GM12878 (cell line): Measurements from ENCODE around the gene RAB3IL1. TPM values are rescaled to one million over a fixed set of nuclear protein-coding genes. Genes with fewer than 3 reads are reported as not detected.

Experiments
- ATAC-seq: fragments of 200-7000 bp; cut with Tn5 transposase; 3 replicates; pipeline ENCODE4 v1.9.1; 2020; ENCODE audit warnings: mild to moderate bottlenecking, moderate library complexity
- BruUV-seq: library from RNA; stranded (reverse); fragments of 400-500 nt; replicated peaks from 2 replicates; lab custom pipeline; 2021; lab: Mats Ljungman, UMichigan
- CTCF ChIA-PET: fragments of 300-600 bp; sonication (Branson Sonifier 250); formaldehyde crosslinking; extraction: SDS; loops from one replicate; lab custom pipeline; 2021; ENCODE audit warnings: inconsistent platforms; lab: Yijun Ruan, JAX
- POLR2A ChIA-PET: fragments of 350-600 bp; formaldehyde crosslinking; extraction: SDS; loops from one replicate; lab custom pipeline; 2021; ENCODE audit warnings: inconsistent platforms; lab: Charles Lee
- RAD21 ChIA-PET: fragments of 300-600 bp; sonication (Branson Sonifier 250); formaldehyde crosslinking; loops from one replicate; lab custom pipeline; 2023; ENCODE audit warnings: antibody characterized with exemption; ENCODE audit not compliant: unreplicated experiment; lab: Charles Lee
- SMC1A ChIA-PET: fragments of 300-600 bp; sonication (Branson Sonifier 250); formaldehyde crosslinking; loops from one replicate; lab custom pipeline; 2023; ENCODE audit not compliant: unreplicated experiment, uncharacterized antibody; lab: Charles Lee
- DNase-seq: peaks from one replicate; pipeline ENCODE4 v3.0.0-alpha.2; 2011; ENCODE audit warnings: low read depth, low spot score
- FAIRE-seq: peaks from 3 replicates; lab custom pipeline; 2011; peaks lifted over from hg19 to GRCh38; lab: Jason Lieb, UNC
- H2AFZ ChIP-seq: 2 replicates; pipeline ENCODE4 v1.6.0; 2011; ENCODE audit warnings: low read depth, low read length, control low read depth; ENCODE audit not compliant: control insufficient read depth
- H3K27ac ChIP-seq: 2 replicates; pipeline ENCODE4 v1.5.1; 2011; ENCODE audit warnings: control low read depth; ENCODE audit not compliant: control insufficient read depth, insufficient read depth
- H3K27me3 ChIP-seq, 2 experiments: replicated peaks in 1 of 2; 2 replicates each; pipeline versions ENCODE4 v1.6.0 to v1.6.1; 2011; ENCODE audit warnings: low read length in 1 of 2; ENCODE audit not compliant: control insufficient read depth in 2 of 2, insufficient read depth in 2 of 2
- H3K36me3 ChIP-seq, 2 experiments: 2 replicates each; pipeline ENCODE4 v1.5.1; 2011; ENCODE audit warnings: low read length in 1 of 2; ENCODE audit not compliant: control insufficient read depth in 2 of 2, insufficient read depth in 2 of 2
- H3K4me1 ChIP-seq: 2 replicates; pipeline ENCODE4 v1.6.1; 2011; ENCODE audit warnings: mild to moderate bottlenecking, low read length, moderate library complexity, mixed read lengths; ENCODE audit not compliant: control insufficient read depth, insufficient read depth
- H3K4me2 ChIP-seq: 2 replicates; pipeline ENCODE4 v1.6.0; 2011; ENCODE audit warnings: control low read depth; ENCODE audit not compliant: control insufficient read depth, insufficient read depth
- H3K4me3 ChIP-seq: fragments of 200-600 bp; sonication (generic); 2 replicates; pipeline ENCODE4 v1.5.1; 2016
- H3K79me2 ChIP-seq: 2 replicates; pipeline ENCODE4 v1.6.0; 2011; ENCODE audit warnings: low read length; ENCODE audit not compliant: control insufficient read depth, insufficient read depth
- H3K9ac ChIP-seq: 2 replicates; pipeline ENCODE4 v1.8.0; 2011; ENCODE audit warnings: low read length, control low read depth, mixed read lengths; ENCODE audit not compliant: control insufficient read depth, insufficient read depth
- H3K9me3 ChIP-seq: replicated peaks from 3 replicates; pipeline ENCODE4 v1.5.1; 2011; ENCODE audit warnings: mild to moderate bottlenecking, low read length; ENCODE audit not compliant: control insufficient read depth, insufficient read depth
- H4K20me1 ChIP-seq: 2 replicates; pipeline ENCODE4 v1.6.0; 2011; ENCODE audit not compliant: control insufficient read depth, insufficient read depth
- EGR1 ChIP-seq, 2 experiments: IDR thresholded peaks; 1 replicate in 1 of 2; 2 replicates in 1 of 2; pipeline ENCODE4 v1.6.1; 2011 to 2012; ENCODE audit warnings: low read depth in 2 of 2, low read length in 2 of 2, borderline replicate concordance in 1 of 2, mild to moderate bottlenecking in 1 of 2, moderate library complexity in 1 of 2
- FOS ChIP-seq: IDR thresholded peaks from 3 replicates; pipeline ENCODE4 v1.6.1; 2011; ENCODE audit warnings: borderline replicate concordance; ENCODE audit not compliant: insufficient read length; ENCODE audit errors: extremely low read depth
- SMAD5 ChIP-seq: IDR thresholded peaks from 2 replicates; pipeline ENCODE4 v1.6.1; 2016; ENCODE audit warnings: antibody characterized with exemption, low read depth
- SREBF1 ChIP-seq: IDR thresholded peaks from 2 replicates; pipeline ENCODE4 v1.6.1; 2012; ENCODE audit warnings: mild to moderate bottlenecking, low read length
- SRF ChIP-seq, 2 experiments: IDR thresholded peaks; 2 replicates each; pipeline ENCODE4 v1.6.1; 2011; ENCODE audit warnings: low read depth in 2 of 2, low read length in 2 of 2, mild to moderate bottlenecking in 1 of 2, moderate library complexity in 1 of 2
- WGBS: methylation state at CpG from one replicate; pipeline ENCODE4 v1.1.6; 2016; ENCODE audit warnings: low lambda C conversion rate; ENCODE audit not compliant: insufficient replicate concordance, insufficient coverage; ENCODE audit errors: missing lambda C conversion rate; 5-methylcytosine and 5-hydroxymethylcytosine counted together
- in situ Hi-C: fragments of 300-500 bp; cut with MboI; formaldehyde crosslinking; loops from 9 replicates; pipeline ENCODE4 v1.14.3; 2018; ENCODE audit warnings: mixed read lengths
- intact Hi-C: fragments of 100-400 bp; cut with micrococcal nuclease; formaldehyde crosslinking; loops from one replicate; pipeline ENCODE4 v1.14.2; 2022; ENCODE audit not compliant: unreplicated experiment
- polyA plus RNA-seq, 11 experiments: library from polyadenylated mRNA; depleted of rRNA in 4 of 11; unstranded in 6 of 11; stranded (reverse) in 5 of 11; fragments of >200 nt; fragmentation: Nextera tagmentation in 4 of 11; fragmentation: Illumina TruSeq in 1 of 11; extraction: Ambion mirVana in 4 of 11; extraction: Trizol in 1 of 11; gene quantifications; 1 replicate in 1 of 11; 2 replicates in 10 of 11; pipeline versions ENCODE4 v1.2.1 to v1.2.3, GENCODE V29; 2011 to 2016; ENCODE audit warnings: inconsistent platforms in 2 of 11, missing spikeins in 2 of 11, low read depth in 1 of 11
- total RNA-seq, 4 experiments: library from RNA; depleted of rRNA in 3 of 4; stranded (reverse); fragments of >200 nt in 3 of 4; fragmentation: Illumina TruSeq in 1 of 4; extraction: Trizol in 1 of 4; gene quantifications; 2 replicates each; pipeline versions ENCODE4 v1.2.1 to v1.2.3, GENCODE V29; 2013 to 2021
- TF ChIP-seq, protein P1 (sequence below): fragments of 450-650 bp; IDR thresholded peaks from 2 replicates; pipeline ENCODE4 v1.6.1; 2017; ENCODE audit warnings: mild to moderate bottlenecking, moderate library complexity
- TF ChIP-seq, protein P2 (sequence below): IDR thresholded peaks from 2 replicates; pipeline ENCODE4 v1.6.1; 2011; ENCODE audit warnings: borderline replicate concordance, low read depth, mild to moderate bottlenecking, moderate library complexity, low read length; ENCODE audit not compliant: insufficient read depth, poor library complexity, severe bottlenecking

Gene RAB3IL1
- total and polyA plus RNA-seq, 10 of the 15 experiments (the other 5 are each of a cell fraction or from before 2014, with no cell fraction given) = 0.04 TPM; not detected in 9

GRCh38 chr11:61902313-61902712, 15.1 kb downstream of the RAB3IL1 start:
- no peak for TF ChIP-seq FOS
- TF ChIP-seq, protein P1, sequence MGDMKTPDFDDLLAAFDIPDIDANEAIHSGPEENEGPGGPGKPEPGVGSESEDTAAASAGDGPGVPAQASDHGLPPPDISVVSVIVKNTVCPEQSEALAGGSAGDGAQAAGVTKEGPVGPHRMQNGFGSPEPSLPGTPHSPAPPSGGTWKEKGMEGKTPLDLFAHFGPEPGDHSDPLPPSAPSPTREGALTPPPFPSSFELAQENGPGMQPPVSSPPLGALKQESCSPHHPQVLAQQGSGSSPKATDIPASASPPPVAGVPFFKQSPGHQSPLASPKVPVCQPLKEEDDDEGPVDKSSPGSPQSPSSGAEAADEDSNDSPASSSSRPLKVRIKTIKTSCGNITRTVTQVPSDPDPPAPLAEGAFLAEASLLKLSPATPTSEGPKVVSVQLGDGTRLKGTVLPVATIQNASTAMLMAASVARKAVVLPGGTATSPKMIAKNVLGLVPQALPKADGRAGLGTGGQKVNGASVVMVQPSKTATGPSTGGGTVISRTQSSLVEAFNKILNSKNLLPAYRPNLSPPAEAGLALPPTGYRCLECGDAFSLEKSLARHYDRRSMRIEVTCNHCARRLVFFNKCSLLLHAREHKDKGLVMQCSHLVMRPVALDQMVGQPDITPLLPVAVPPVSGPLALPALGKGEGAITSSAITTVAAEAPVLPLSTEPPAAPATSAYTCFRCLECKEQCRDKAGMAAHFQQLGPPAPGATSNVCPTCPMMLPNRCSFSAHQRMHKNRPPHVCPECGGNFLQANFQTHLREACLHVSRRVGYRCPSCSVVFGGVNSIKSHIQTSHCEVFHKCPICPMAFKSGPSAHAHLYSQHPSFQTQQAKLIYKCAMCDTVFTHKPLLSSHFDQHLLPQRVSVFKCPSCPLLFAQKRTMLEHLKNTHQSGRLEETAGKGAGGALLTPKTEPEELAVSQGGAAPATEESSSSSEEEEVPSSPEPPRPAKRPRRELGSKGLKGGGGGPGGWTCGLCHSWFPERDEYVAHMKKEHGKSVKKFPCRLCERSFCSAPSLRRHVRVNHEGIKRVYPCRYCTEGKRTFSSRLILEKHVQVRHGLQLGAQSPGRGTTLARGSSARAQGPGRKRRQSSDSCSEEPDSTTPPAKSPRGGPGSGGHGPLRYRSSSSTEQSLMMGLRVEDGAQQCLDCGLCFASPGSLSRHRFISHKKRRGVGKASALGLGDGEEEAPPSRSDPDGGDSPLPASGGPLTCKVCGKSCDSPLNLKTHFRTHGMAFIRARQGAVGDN = no peak
- no peak for TF ChIP-seq SRF (IDR thresholded peaks at IDR 0.05; ENCODE audit: low read depth in 2 of 2, low read length in 2 of 2)
- no peak for TF ChIP-seq SREBF1
- TF ChIP-seq, protein P2, sequence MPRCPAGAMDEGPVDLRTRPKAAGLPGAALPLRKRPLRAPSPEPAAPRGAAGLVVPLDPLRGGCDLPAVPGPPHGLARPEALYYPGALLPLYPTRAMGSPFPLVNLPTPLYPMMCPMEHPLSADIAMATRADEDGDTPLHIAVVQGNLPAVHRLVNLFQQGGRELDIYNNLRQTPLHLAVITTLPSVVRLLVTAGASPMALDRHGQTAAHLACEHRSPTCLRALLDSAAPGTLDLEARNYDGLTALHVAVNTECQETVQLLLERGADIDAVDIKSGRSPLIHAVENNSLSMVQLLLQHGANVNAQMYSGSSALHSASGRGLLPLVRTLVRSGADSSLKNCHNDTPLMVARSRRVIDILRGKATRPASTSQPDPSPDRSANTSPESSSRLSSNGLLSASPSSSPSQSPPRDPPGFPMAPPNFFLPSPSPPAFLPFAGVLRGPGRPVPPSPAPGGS = peak; percentile 64
- no peak for TF ChIP-seq EGR1 (IDR thresholded peaks at IDR 0.05; ENCODE audit: borderline replicate concordance in 1 of 2, low read depth in 2 of 2, low read length in 2 of 2)
- no peak for TF ChIP-seq SMAD5
- ChIA-PET RAD21 (interaction anchor here (1.6 to 9.3 kb wide), 2 partner anchors 45 to 179 kb away, joined by 5 to 175 read pairs; no protein-coding TSS in a partner anchor), POLR2A (no interaction called here), SMC1A (interaction anchor here (1.3 to 11.0 kb wide), 2 partner anchors 45 to 182 kb away, joined by 4 to 168 read pairs; no protein-coding TSS in a partner anchor), CTCF (interaction anchor here (0.9 to 11.4 kb wide), 7 partner anchors 46 to 207 kb away, joined by 3 to 321 read pairs (median 52); partner anchors contain the start of gene BEST1)
- no peaks in the 10 kb centered on the region for H4K20me1 ChIP-seq
- in situ Hi-C loops (no loop called here), intact Hi-C loops (no loop called here)
- BruUV-seq = no TSS peak
- FAIRE-seq (no peak), ATAC-seq (no peak), DNase-seq (no peak)
- no peak overlapping the region for H3K4me3 ChIP-seq
- H3K36me3 ChIP-seq = no peaks in the 10 kb centered on the region
- H3K27ac ChIP-seq = no peak overlapping the region
- WGBS = 57% methylated on average over 11 of the region's 11 CpGs
- H3K79me2 ChIP-seq = no peaks in the 10 kb centered on the region
- H3K9ac ChIP-seq = no peak overlapping the region
- H3K27me3 ChIP-seq = peaks cover 0 to 1% of the 10 kb centered on the region in 2 experiments; a peak in 1 of 4 replicates
- H3K9me3 ChIP-seq = no peaks in the 10 kb centered on the region
- no peak overlapping the region for H2AFZ ChIP-seq
- H3K4me2 ChIP-seq = no peak overlapping the region
- H3K4me1 ChIP-seq = no peaks in the 10 kb centered on the region
